ENCODE results near the gene MDGA2.
A peak's percentile ranks its signal among the peaks of the same experiment; 100 is the strongest.

Gene MDGA2

GRCh38 chr14:47471075-47471474 lies 204.3 kb downstream of the MDGA2 start:
- no peak for DNase-seq (ENCODE audit: low read depth in 2 of 2)
- H3K4me3 ChIP-seq (replicated peaks in 1 of 2; ENCODE audit: low read depth in 2 of 2, low read length in 2 of 2) = no peak overlapping the region
- no peak for TF ChIP-seq CTCF (IDR thresholded peaks at IDR 0.05; ENCODE audit: low read depth, low read length)

DNA sequence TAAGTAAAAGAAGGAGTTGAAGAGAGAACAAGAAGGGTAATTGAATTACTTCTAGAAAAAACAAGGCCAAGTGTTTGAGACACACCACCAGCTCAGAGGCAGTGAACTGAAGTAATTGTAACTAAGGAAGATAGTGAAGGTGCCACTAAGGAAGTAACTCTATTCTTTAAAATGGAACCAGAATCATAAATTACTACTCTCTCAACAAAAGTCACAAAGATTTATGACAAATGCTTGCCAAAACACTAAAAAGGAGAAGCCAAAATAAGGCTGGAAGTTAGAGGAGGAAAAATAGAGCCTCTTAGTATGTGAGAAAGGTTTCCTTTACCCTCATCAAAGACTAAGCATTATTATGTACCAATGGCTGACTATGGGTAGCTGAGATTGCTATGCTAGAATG lies 208.5 kb downstream of the MDGA2 start:
- DNase-seq (ENCODE audit: low read depth in 2 of 2) = no peak
- no peak overlapping the region for H3K4me3 ChIP-seq (replicated peaks in 1 of 2; ENCODE audit: low read depth in 2 of 2, low read length in 2 of 2)
- TF ChIP-seq CTCF (IDR thresholded peaks at IDR 0.05; ENCODE audit: low read depth, low read length) = no peak

- no peak for TF ChIP-seq CTCF (IDR thresholded peaks at IDR 0.05; ENCODE audit: low read depth, low read length)
- DNase-seq (ENCODE audit: low read depth in 2 of 2) = no peak
- no peak overlapping the region for H3K4me3 ChIP-seq (replicated peaks in 1 of 2; ENCODE audit: low read depth in 2 of 2, low read length in 2 of 2)
Observed at GRCh38 chr14:47454025-47454424, 221.4 kb downstream of the MDGA2 start.

DNA sequence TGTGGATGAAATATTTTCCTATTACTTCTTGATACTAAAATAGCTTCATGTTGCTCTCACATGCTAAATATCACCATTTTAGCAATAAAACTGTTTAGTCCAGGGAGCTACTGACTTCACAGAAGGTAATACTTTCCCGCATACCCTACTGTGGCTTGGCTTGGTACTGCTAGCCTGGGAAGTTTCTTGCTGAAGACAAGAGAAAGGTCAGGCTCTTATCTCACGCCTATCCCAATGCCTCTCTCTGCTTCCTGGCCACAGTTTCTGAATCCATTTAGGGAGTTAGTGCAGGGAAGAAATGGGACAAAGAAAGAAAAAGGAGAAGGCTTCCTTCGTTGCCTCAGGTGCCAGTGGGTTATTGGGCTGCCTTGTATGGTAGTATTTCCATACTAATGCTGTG lies 228.3 kb downstream of the MDGA2 start:
- DNase-seq (ENCODE audit: low read depth in 2 of 2) = no peak
- no peak overlapping the region for H3K4me3 ChIP-seq (replicated peaks in 1 of 2; ENCODE audit: low read depth in 2 of 2, low read length in 2 of 2)
- no peak for TF ChIP-seq CTCF (IDR thresholded peaks at IDR 0.05; ENCODE audit: low read depth, low read length)

GRCh38 chr14:47442211-47442610 lies 233.2 kb downstream of the MDGA2 start:
- no peak for TF ChIP-seq CTCF (IDR thresholded peaks at IDR 0.05; ENCODE audit: low read depth, low read length)
- DNase-seq (ENCODE audit: low read depth in 2 of 2) = peak; percentile 4 to 5
- H3K4me3 ChIP-seq (replicated peaks in 1 of 2; ENCODE audit: low read depth in 2 of 2, low read length in 2 of 2) = no peak overlapping the region

DNA sequence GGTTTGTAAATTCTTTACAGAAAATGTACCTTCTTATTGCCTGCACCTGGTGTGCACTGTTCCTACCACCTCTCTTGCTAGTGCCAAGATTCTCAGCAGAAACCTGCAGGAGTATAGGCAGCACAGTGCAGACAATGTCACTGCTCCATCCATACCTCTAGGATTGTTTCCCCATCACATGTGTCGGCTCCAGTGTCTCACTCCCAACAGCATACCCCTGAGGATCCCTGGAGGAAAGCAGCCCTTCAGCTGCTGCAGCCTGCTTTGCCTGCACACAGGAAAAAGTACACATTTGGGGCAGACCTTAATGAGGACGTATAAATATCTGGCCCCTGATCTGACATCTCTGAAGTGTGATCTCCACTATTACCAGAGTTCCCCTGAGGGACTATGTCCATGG lies 235.5 kb downstream of the MDGA2 start:
- H3K4me3 ChIP-seq (replicated peaks in 1 of 2; ENCODE audit: low read depth in 2 of 2, low read length in 2 of 2) = no peak overlapping the region
- no peak for DNase-seq (ENCODE audit: low read depth in 2 of 2)
- no peak for TF ChIP-seq CTCF (IDR thresholded peaks at IDR 0.05; ENCODE audit: low read depth, low read length)

- H3K4me3 ChIP-seq (replicated peaks in 1 of 2; ENCODE audit: low read depth in 2 of 2, low read length in 2 of 2) = no peak overlapping the region
- no peak for DNase-seq (ENCODE audit: low read depth in 2 of 2)
- TF ChIP-seq CTCF (IDR thresholded peaks at IDR 0.05; ENCODE audit: low read depth, low read length) = no peak
Observed at GRCh38 chr14:47438650-47439140, 236.7 kb downstream of the MDGA2 start.
